ES-I3 (cell line): ENCODE data around the gene LRRC28.

Source experiments
- H3K36me3 ChIP-seq: 2 replicates; pipeline ENCODE4 v1.6.1; 2013; ENCODE audit warnings: mild to moderate bottlenecking, low read length, control low read depth, moderate library complexity; ENCODE audit not compliant: insufficient read depth
- H3K4me1 ChIP-seq: 2 replicates; pipeline ENCODE4 v1.6.1; 2013; ENCODE audit warnings: mild to moderate bottlenecking, control low read depth, low read length; ENCODE audit not compliant: insufficient read depth
- H3K9ac ChIP-seq: 2 replicates; pipeline ENCODE4 v1.6.1; 2013; ENCODE audit warnings: low read depth, mild to moderate bottlenecking, low read length, moderate library complexity
- H3K9me3 ChIP-seq: 2 replicates; pipeline ENCODE4 v1.6.1; 2013; ENCODE audit warnings: mild to moderate bottlenecking, low read length, moderate library complexity; ENCODE audit not compliant: control insufficient read depth, insufficient read depth

LRRC28 gene

DNA sequence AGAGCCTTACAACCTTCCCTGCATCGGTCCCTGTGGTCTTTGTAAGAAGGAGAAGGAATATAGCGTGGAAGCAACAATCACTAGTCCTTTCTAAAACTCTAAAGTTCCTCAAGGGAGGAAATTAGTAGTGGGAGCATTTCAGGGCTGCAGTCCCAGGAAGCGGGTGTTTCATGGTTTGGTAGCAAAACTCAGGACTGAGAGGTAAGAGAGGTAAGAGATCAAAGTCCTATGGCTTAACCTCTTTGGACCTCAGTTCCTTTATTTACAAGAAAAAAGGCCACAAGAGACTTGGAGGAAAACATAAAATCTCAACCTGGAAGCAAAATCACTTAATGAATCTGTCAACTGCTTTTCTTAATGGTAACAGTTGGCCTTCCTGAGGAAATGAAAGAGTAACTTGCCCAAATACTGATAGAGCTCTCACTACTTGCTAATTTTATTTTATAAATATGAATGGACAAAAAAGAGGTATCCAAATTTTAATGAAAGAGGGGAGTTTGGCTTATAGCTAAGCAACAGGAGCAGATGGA, 14.3 kb downstream of the LRRC28 start:
- Histone ChIP-seq H3K9me3 (no peaks in the 10 kb centered on the region), H3K9ac (no peak overlapping the region)

DNA sequence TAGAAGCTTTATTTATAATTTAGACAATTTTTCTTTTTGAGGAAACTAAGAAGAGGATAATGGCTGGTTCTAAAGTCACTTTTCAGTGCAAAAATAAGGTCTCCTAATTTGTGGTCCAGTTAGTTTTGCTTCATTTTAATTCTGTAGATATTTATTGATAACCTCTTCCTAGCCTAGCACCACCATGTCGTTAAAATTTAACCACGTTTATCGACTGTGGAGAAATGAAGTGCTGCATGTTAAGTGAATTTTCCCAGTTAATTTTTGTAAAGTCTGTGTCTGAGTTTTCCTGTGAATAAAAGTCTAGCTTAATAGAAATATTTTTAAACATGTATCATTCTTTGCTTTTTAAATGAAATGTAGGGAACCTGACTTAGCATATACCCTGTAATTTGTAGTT, 16.7 kb downstream of the LRRC28 start:
- no peaks in the 10 kb centered on the region for H3K9me3 ChIP-seq
- H3K4me1 ChIP-seq: no peaks in the 10 kb centered on the region; the same call in 1 of the 2 replicates
- H3K36me3 ChIP-seq: no peaks in the 10 kb centered on the region
- H3K9ac ChIP-seq: no peak overlapping the region

More for the DNA sequence above, 14.3 kb downstream of the LRRC28 start:
- H3K36me3 ChIP-seq: peaks cover 2% of the 10 kb centered on the region; the same call in 1 of the 2 replicates
- H3K4me1 ChIP-seq: no peaks in the 10 kb centered on the region; the same call in 1 of the 2 replicates

DNA sequence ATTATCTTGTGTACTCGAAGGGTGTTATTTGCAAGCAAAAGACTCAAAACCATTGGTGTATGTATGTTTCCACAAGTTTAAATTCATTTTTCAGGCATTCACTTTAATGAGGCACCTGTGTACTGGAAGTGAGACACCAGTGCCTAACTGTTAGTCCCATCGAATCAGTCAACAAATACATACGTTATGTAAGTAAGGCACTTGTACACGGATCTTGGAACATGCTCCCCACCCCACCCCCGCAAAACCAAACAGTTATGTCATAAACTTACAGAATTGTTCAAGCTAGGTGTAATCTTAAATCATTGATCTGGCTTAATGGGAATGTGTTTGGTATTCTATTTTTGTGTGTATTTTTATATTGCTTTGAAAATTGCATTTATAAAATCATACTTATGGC, 17.1 kb downstream of the LRRC28 start:
- no peaks in the 10 kb centered on the region for H3K9me3 ChIP-seq
- H3K4me1 ChIP-seq: no peaks in the 10 kb centered on the region; the same call in 1 of the 2 replicates
- H3K9ac ChIP-seq: no peak overlapping the region
- H3K36me3 ChIP-seq: no peaks in the 10 kb centered on the region

DNA sequence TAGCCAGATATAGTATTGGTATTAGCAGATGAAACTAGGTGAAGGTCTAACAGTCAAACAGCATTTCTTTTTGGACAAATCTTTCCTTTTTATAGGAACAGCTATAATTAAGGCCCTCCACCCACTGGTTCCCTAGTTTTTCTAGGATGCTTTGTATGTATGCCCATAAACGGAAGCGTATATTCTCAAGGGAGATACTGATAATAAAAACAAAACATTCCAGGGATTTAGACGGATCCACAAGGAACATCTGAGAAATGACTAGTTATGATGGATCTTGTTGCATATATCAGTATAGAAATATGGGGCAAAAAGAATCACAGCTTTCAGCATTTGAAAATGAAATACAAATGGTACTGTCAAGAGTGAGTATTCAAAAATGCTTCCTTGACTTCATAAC, 22.5 kb downstream of the LRRC28 start:
- Histone ChIP-seq H3K9ac (no peak overlapping the region), H3K4me1 (no peaks in the 10 kb centered on the region; the same call in 1 of the 2 replicates), H3K9me3 (no peaks in the 10 kb centered on the region), H3K36me3 (no peaks in the 10 kb centered on the region)

DNA sequence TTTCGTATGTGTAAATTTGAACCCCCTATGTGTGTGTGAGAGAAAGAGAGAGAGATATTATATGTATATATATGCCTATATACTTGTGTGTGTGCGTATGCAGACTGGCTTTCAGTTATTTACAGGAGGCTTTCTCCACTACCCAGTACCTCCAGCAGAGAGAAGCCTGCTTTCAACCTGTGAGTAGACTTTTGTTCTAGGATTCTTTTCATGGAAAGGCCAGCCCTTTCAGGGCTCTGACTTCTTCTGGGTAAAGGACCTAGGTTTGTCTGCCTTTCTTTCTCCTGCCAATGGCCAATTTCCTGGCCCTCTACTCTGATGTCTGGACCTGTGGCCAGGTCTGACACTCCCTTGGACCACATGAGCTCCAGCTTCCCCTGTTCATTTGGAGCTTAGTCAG, 23.8 kb downstream of the LRRC28 start:
- H3K4me1 ChIP-seq: no peaks in the 10 kb centered on the region; the same call in 1 of the 2 replicates
- no peaks in the 10 kb centered on the region for H3K9me3 ChIP-seq
- no peak overlapping the region for H3K9ac ChIP-seq
- no peaks in the 10 kb centered on the region for H3K36me3 ChIP-seq

DNA sequence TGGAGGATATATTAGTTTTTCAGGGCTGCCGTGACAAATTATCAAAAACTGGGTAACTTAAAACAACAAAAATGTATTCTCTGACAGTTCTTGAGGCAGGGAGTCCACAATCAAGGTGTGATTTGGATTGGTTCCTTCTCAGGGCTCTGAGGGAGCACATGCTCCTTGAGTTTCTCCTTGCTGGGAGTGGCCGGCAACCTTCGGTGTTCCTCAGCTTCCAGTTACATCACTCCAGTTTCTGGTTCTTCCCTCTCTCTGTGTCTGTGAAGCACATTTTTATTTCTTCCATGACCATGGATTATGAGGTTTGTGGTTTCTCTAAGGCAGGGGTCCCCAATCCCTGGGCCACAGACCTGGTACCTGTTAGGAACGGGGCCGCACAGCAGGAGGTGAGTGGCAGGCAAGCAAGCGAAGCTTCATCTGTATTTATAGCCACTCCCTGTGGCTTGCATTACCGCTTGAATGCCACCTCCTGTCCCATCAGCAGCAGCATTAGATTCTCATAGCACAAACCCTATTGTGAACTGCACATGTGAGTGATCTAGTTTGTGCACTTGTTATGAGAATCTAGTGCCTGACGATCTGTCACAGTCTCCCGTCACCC, 24.3 kb downstream of the LRRC28 start:
- Histone ChIP-seq H3K36me3 (no peaks in the 10 kb centered on the region), H3K9me3 (no peaks in the 10 kb centered on the region), H3K4me1 (no peaks in the 10 kb centered on the region), H3K9ac (no peak overlapping the region)

DNA sequence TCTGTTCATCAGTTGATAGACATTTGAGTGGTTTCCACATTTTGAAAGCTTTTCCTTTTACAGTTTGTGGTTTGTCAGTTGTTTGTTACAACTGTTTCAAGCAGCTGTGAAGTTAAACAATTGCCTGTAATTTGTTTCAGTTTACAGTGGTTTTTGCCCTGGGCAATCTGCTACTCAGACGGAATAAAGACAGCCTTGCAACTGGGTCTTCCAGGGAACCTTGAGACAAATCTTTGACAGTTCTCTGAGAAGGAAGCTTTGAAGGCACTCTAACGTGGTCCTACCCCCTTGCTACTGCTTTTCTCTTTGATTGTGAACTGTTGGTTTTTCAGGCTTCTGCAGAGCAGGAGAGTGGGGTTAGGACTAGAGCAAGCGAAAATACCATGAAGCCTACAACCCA, 28.0 kb downstream of the LRRC28 start:
- Histone ChIP-seq H3K36me3 (no peaks in the 10 kb centered on the region), H3K4me1 (no peaks in the 10 kb centered on the region; the same call in 1 of the 2 replicates), H3K9me3 (no peaks in the 10 kb centered on the region), H3K9ac (no peak overlapping the region)

DNA sequence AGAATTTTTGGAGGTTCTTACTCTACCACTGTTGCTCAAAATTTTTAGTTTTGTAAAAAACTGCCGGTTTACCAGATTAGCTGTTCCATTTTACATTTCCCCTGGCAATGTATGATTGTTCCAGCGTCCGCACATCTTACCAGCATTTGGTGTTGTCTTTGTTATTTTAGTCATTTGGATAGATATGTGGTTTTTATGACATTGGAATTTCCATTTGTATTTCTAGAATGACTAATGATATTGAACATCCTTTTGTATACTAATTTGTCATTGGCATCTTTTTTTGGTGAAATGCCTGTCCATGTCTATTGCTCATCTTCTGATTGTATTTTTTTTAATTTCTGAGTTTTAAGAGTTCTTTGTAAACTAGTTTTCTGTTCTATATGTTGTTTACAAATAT, 28.5 kb downstream of the LRRC28 start:
- Histone ChIP-seq H3K9me3 (no peaks in the 10 kb centered on the region), H3K4me1 (no peaks in the 10 kb centered on the region; the same call in 1 of the 2 replicates), H3K36me3 (no peaks in the 10 kb centered on the region), H3K9ac (no peak overlapping the region)

DNA sequence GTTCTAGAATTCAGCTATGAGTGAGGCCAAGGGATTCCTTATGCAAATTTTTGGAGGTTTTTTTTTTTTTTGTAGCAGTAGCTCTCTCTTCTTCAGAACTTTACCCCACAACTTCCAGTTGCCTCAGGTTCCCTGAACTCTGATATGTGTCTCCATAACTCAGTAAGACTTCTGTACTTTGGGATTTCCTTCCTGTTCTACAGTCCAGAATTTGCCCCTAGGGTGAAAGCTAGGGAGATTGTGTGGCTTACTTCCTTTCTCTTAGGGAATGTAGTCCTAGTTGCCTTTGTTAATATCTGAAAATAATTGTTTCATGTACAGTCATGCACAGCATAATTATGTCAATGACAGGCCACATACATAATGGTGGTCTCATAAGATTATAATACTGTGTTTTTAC, 30.8 kb downstream of the LRRC28 start:
- H3K9me3 ChIP-seq: no peaks in the 10 kb centered on the region

DNA sequence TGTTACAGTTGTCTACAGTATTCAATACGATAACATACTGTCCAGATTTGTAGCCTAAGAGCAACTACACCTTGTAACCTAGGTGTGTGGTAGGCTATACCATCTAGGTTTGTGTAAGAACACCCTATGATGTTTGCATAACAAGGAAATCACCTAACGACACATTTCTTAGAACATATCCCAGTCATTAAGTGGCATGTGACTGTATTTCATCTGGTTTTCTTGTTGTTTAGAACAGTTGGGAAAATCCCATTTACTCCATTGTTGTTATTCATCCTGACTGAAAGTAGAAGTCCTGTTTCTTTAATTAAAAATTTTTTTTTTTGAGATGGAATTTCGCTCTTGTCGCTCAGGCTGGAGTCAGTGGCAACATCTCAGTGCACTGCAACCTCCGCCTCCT, 31.3 kb downstream of the LRRC28 start:
- Histone ChIP-seq H3K9me3 (no peaks in the 10 kb centered on the region), H3K9ac (no peak overlapping the region), H3K4me1 (no peaks in the 10 kb centered on the region; the same call in 1 of the 2 replicates), H3K36me3 (no peaks in the 10 kb centered on the region)

More for the DNA sequence above, 30.8 kb downstream of the LRRC28 start:
- no peaks in the 10 kb centered on the region; the same call in 1 of the 2 replicates for H3K4me1 ChIP-seq
- H3K9ac ChIP-seq: no peak overlapping the region
- no peaks in the 10 kb centered on the region for H3K36me3 ChIP-seq

DNA sequence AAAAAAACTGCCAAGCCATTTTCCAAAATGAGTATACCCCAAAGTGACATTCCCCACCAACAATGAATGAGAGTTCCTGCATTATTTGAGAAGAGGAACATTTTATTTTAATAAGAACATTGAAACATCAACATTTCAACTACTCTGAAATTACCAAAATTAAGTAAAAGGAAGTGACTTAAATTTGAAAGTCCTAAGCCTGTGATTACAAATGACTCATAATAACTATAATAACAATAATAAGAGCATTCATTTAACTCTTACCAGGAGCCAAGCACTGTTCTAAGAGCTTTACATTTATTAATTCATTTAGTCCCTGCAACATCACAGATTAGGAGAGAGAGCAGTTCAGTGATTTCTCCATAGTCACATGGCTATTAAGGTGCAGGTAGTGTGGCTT, 32.4 kb downstream of the LRRC28 start:
- H3K4me1 ChIP-seq: no peaks in the 10 kb centered on the region; the same call in 1 of the 2 replicates
- no peaks in the 10 kb centered on the region for H3K36me3 ChIP-seq
- no peaks in the 10 kb centered on the region for H3K9me3 ChIP-seq
- H3K9ac ChIP-seq: no peak overlapping the region

DNA sequence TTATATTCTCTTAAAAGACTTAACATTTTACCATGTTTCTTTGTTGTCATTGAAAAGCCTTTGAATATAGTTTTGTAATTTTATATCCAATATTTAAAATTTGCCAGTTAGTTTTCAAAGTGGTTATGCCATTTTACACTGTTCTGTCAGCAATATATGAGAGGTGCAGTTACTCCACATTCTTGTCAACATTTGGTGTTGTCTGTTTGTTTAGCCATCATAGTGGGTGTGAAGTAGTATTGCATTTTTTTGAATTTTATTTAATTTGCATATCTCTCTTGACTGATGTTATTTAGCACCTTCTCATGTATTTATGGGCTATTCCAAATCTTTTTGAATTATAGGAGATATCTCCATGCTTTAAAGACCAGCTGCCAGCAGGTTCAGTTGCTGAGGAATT, 40.4 kb downstream of the LRRC28 start:
- no peak overlapping the region for H3K9ac ChIP-seq
- H3K36me3 ChIP-seq: no peaks in the 10 kb centered on the region

DNA sequence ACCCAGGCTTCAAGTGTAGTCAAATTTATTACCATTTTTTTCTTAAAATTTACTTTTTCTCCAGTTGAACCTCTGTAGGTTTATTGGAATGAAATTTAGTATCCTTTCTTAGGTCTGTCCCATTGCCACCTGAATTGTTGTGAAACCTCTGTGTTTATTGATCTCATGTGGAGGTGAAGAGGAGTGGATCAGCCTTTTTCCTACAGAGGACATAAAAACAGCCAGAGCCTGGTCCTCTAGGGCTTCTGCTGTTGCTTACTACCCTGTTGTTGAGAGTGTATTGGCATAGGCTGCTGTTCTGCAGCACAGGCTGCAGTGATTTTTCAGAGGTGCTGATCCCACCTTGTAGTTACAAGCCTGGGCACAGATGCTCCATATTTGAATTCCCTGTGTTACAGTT, 44.6 kb downstream of the LRRC28 start:
- H3K36me3 ChIP-seq: no peaks in the 10 kb centered on the region
- H3K4me1 ChIP-seq: no peaks in the 10 kb centered on the region
- no peak overlapping the region for H3K9ac ChIP-seq
- H3K9me3 ChIP-seq: peaks cover 9% of the 10 kb centered on the region; the same call in 1 of the 2 replicates

More for the DNA sequence above, 40.4 kb downstream of the LRRC28 start:
- Histone ChIP-seq H3K4me1 (no peaks in the 10 kb centered on the region), H3K9me3 (peaks cover 9% of the 10 kb centered on the region; the same call in 1 of the 2 replicates)

DNA sequence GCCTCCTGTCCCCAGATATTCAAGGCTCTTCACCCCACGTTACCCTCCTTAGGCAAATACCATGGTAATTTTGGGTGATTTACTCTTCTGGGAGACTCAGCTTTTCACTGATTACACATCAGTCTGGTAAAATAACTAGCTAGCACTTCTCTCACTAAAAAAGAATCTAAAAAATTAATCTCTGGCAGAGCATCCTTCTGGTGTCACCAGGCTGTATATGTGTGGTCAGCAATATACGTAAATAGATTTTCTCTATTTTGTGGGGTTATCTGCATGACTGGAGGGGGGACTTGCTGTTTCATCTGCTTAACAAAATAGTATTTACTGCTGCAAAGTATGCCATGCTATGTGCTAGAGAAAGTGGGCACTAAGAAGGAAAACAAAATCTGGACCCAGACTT, 45.1 kb downstream of the LRRC28 start:
- no peaks in the 10 kb centered on the region for H3K4me1 ChIP-seq
- no peaks in the 10 kb centered on the region for H3K36me3 ChIP-seq
- peaks cover 9% of the 10 kb centered on the region; the same call in 1 of the 2 replicates for H3K9me3 ChIP-seq
- no peak overlapping the region for H3K9ac ChIP-seq

DNA sequence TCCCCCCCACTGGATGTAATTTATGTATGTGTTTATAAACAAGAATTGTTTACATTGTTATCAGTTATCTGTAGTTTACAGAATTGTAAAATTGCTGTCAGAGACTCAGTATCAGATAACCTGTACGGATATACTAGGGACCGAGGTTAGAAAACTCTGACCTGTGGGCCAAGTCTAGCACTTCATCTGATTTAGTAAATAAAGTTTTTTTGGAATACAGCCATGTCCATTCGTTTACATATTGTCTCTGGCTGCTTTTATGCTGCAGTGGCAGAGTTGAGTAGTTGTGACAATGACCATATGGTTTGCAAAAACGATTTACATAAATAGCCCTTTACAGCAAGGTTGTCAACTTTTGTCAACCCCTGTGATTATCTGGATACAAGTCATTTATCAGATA, 52.6 kb downstream of the LRRC28 start:
- peaks cover 22% of the 10 kb centered on the region for H3K4me1 ChIP-seq
- H3K9me3 ChIP-seq: no peaks in the 10 kb centered on the region
- H3K36me3 ChIP-seq: no peaks in the 10 kb centered on the region
- no peak overlapping the region for H3K9ac ChIP-seq
